GM12873 (cell line): ENCODE results near the gene MORN1.

Experiments used
- TF ChIP-seq, protein P1 (sequence below): IDR thresholded peaks from 2 replicates; pipeline ENCODE4 v1.5.1; 2012; ENCODE audit warnings: low read depth, mild to moderate bottlenecking, moderate library complexity, low read length, control low read depth; ENCODE audit not compliant: insufficient read depth; ENCODE audit errors: missing control alignments

The MORN1 gene

DNA sequence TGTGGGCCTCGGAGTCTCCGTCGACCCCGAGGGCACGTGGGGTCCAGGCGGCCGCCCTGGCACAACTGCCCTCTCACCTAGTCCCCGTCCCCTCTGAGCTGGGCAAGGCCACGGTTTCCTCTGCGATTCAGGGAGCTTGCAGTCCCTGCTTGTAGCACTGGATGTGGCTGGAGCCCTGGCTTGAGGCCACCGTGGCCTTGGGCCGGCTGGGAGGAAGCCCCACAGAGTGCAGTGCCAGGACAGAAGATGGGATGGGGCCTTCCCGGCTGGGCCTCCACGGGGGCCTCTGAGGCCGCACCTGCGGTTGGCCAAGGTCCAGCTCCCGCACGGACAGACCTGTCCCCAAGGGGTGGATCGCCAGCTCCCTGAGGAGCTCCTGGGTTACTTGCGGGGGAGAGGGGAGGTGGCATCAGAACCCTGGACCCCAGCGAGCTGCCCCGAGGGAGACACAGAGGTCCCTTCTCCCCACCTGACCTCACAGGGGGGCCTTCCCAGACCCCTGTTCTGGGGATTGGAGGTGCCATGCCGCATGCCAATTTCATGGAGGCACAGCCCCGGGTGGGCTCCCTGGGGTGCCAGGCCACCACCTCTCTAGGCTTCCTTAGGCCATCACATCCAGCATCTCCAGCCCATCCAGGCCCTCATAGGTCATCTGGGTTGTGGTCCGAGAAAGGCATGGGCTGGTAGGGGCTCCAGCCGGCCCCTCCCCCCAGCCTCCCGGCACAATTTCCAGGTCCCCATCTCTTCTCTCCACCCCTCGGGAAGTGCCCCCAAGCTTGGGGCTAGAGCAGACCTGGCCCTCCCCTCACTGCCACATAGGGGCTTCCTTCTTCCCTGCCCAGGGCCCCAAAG is 80.8 kb downstream of the MORN1 start:
- TF ChIP-seq, protein P1, sequence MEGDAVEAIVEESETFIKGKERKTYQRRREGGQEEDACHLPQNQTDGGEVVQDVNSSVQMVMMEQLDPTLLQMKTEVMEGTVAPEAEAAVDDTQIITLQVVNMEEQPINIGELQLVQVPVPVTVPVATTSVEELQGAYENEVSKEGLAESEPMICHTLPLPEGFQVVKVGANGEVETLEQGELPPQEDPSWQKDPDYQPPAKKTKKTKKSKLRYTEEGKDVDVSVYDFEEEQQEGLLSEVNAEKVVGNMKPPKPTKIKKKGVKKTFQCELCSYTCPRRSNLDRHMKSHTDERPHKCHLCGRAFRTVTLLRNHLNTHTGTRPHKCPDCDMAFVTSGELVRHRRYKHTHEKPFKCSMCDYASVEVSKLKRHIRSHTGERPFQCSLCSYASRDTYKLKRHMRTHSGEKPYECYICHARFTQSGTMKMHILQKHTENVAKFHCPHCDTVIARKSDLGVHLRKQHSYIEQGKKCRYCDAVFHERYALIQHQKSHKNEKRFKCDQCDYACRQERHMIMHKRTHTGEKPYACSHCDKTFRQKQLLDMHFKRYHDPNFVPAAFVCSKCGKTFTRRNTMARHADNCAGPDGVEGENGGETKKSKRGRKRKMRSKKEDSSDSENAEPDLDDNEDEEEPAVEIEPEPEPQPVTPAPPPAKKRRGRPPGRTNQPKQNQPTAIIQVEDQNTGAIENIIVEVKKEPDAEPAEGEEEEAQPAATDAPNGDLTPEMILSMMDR = no peak

DNA sequence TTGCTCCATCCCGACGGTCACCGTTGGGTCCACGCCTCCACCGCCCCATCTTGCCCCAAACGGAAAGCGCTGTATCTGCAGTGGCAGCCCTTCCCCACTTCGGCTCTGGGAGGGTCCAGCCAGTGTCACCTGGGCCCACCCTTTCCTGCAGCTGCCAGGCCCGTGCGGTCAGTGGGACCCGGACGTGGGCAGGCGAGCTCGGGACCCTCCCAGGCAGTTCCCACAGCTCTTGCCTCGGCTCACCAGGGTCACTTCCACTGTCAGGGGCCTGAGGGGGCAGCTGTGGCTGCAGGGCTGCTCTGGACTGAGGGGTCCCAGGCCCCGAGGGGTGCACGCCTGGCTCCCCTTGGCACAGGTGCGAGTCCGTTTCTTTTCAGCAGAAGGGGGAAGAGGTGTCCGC is 82.5 kb downstream of the MORN1 start:
- TF ChIP-seq, protein P1 = no peak

DNA sequence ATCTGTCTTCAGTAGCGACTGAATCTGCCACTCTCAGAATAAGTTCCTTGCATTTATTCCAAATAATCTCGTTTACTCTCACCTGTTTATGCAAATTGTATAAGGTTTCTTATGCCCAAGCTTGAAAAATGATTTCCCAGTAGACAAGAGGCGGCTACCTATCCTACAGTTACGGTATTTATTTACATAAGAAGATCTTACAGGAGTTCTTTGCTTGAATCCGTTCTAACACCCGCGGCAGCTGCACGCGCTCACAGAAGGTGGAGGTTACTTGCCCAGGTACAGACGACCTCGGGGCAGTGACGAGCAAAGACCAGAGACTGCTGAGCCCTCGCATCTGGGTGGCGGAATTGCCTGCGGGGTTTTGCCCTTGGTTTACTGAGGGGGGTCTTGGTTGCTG is 83.4 kb downstream of the MORN1 start:
- TF ChIP-seq, protein P1 = no peak

DNA sequence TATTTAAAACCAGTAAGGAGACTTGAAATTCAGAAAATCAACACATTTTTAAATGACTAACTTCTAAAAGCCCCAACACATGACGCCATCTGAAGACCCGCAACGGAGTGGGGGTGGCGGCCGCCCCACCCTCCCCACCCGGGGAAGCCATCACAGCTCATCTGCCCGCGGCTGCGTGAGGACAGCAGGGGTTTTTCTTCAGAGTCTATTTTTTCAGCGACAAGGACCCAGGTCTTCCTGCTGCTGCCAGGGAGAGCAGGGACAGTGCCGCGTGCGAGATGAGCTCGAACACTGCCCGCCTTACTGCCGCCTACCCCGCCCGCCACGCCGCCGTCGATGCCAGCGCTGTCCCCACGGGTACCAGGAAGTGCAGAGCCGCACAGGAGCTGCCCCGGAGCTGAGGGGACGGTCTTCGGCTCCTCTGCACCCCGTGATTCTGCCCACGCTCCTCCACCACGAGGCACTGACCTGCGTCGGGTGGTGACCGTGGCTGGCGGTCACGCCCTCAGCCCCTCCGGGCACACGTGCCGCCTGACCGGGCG is 84.2 kb downstream of the MORN1 start:
- TF ChIP-seq, protein P1 = no peak

DNA sequence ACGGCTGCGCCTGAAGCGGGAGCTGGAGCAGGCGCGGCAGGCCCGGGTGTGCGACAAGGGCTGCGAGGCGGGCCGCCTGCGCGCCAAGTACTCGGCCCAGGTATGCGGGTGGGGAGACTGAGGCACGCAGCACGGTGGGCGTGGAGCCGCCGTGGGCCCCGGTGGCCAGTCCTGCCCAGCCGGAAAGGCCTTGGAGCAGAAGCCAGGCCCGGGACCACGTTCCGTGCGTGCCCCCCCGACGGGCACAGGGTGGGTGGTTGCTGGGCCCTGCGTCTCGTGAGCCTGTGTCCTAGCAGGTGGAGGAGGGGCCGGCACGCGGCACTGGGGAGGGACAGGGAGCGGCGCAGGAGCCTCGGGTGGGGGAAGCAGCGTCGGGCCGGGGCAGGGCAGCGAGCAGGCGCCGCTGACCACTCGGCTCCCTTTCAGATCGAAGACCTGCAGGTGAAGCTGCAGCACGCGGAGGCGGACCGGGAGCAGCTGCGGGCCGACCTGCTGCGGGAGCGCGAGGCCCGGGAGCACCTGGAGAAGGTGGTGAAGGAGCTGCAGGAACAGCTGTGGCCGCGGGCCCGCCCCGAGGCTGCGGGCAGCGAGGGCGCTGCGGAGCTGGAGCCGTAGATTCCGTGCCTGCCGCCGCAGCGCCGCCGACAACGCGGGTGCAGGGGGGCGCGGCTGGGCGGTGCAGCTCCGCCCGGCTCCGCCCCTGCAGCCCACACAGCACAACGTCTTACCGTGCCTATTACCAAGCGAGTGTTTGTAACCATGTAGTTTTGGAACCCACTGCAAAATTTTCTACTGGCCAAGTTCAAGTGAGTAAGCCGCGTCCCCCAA is 85.0 kb downstream of the MORN1 start:
- TF ChIP-seq, protein P1 = no peak

DNA sequence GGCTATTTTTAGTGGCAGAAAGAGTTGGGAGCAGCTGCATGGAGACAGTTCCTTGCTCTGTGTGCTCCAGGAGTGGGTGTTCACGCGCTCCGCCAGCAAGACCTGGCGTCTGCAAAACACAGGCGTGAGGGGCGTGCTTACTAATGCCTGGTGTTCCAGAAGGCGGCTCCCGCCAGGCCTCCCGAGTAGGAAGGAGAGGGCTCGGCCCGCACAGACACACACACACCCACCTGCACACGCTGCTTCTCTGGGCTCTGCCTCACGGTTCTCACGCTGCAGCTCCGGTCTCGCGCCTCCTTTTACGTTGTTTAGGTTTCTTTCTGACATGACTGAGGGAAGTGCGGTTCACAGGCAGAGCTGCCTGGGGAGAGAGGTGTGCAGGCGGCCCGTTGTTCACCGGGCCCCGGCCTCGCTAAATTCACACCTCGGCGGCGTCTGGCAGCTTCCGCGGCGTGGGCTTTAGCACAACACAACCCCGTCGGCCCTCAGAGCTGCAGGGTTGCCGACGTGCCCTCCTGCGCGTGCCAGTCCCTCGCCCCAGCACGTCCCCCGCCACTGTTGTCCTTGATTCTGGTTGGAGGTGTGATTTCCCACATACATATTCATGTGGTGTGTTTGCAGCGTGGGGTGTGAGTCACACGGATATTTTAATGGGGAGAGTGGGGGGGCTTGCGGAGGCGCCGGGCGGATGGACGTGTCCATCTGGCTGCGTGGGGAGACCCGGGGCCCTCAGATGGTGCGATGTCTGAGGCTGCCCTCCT is 86.3 kb downstream of the MORN1 start:
- TF ChIP-seq, protein P1 = no peak

DNA sequence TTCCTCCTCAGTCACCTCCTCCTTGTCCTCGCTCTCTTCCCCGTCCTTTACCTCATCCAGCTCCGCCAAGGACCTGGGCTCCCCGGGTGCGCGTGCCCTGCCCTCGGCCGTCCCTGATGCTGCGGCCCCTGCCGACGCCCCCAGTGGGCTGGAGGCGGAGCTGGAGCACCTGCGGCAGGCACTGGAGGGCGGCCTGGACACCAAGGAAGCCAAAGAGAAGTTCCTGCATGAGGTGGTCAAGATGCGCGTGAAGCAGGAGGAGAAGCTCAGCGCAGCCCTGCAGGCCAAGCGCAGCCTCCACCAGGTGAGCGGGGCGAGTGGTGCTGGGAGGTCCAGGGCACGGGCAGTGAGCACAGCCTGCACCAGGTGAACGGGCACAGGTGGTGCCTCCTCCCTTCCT is 87.1 kb downstream of the MORN1 start:
- TF ChIP-seq, protein P1 = no peak
